GM21529 (cell line): ENCODE results near the gene SLC44A4.
"Not testable (repeated sequence)": the region's sequence is repeated elsewhere in the genome, so short reads cannot be mapped to it uniquely, and the experiment has no call there.

Experiments used
- ATAC-seq: cut with Tn5 transposase; IDR thresholded peaks from one replicate; pipeline ENCODE4 v1.9.1; 2021; ENCODE audit not compliant: unreplicated experiment

The SLC44A4 gene

GRCh38 chr6:31861150-31861549 lies 17.6 kb downstream of the SLC44A4 start:
- ATAC-seq = no peak

- ATAC-seq = no peak
Observed at GRCh38 chr6:31860349-31860748, 18.4 kb downstream of the SLC44A4 start.

GRCh38 chr6:31859923-31860322 lies 18.9 kb downstream of the SLC44A4 start:
- ATAC-seq = no peak

GRCh38 chr6:31858707-31859106 lies 20.1 kb downstream of the SLC44A4 start:
- ATAC-seq = no peak

- not testable (repeated sequence) for ATAC-seq
Observed at GRCh38 chr6:31857774-31858173, 21.0 kb downstream of the SLC44A4 start.

- ATAC-seq = not testable (repeated sequence)
Observed at GRCh38 chr6:31851980-31852718, 26.6 kb downstream of the SLC44A4 start.

GRCh38 chr6:31851485-31851832 lies 27.3 kb downstream of the SLC44A4 start:
- ATAC-seq = no peak

- no peak for ATAC-seq
Observed at GRCh38 chr6:31850765-31851484, 27.9 kb downstream of the SLC44A4 start.

- no peak for ATAC-seq
Observed at GRCh38 chr6:31847276-31847978, 31.4 kb downstream of the SLC44A4 start.

- no peak for ATAC-seq
Observed at GRCh38 chr6:31844507-31844906, 34.3 kb downstream of the SLC44A4 start.

GRCh38 chr6:31842053-31842452 lies 36.7 kb downstream of the SLC44A4 start:
- no peak for ATAC-seq

GRCh38 chr6:31839779-31840126 lies 39.0 kb downstream of the SLC44A4 start:
- ATAC-seq = not testable (repeated sequence)

- ATAC-seq = no peak
Observed at GRCh38 chr6:31838968-31839367, 39.8 kb downstream of the SLC44A4 start.

GRCh38 chr6:31838114-31838553 lies 40.7 kb downstream of the SLC44A4 start:
- not testable (repeated sequence) for ATAC-seq

GRCh38 chr6:31837369-31838113 lies 41.3 kb downstream of the SLC44A4 start:
- no peak for ATAC-seq

GRCh38 chr6:31836474-31837368 lies 42.1 kb downstream of the SLC44A4 start:
- ATAC-seq = no peak

- no peak for ATAC-seq
Observed at GRCh38 chr6:31836047-31836473, 42.7 kb downstream of the SLC44A4 start.

GRCh38 chr6:31834367-31835250 lies 44.2 kb downstream of the SLC44A4 start:
- ATAC-seq = no peak
